HL-60 (cell line): ENCODE results near the gene PRSS56.

Experiments
- DNase-seq, 2 experiments: peaks; one replicate each; pipeline ENCODE4 v3.0.0-alpha.2; 2010 to 2020; ENCODE audit warnings: low read depth in 1 of 2, low spot score in 1 of 2
- H3K27ac ChIP-seq: fragments of 250-450 bp; sonication (Bioruptor Pico); replicated peaks from 2 replicates; pipeline ENCODE4 v1.5.1; 2020; ENCODE audit warnings: mild to moderate bottlenecking, moderate library complexity
- H3K27me3 ChIP-seq: fragments of 250-450 bp; sonication (Bioruptor Pico); 2 replicates; pipeline ENCODE4 v1.5.1; 2021; ENCODE audit warnings: mild to moderate bottlenecking, moderate library complexity; ENCODE audit not compliant: insufficient read depth, poor library complexity, severe bottlenecking
- H3K4me3 ChIP-seq: replicated peaks from 2 replicates; pipeline ENCODE4 v1.5.1; 2011; ENCODE audit warnings: mild to moderate bottlenecking, control low read depth, low read length; ENCODE audit not compliant: insufficient read depth
- CTCF ChIP-seq: IDR thresholded peaks from one replicate; pipeline ENCODE4 v1.5.1; 2011; ENCODE audit warnings: low read length, control low read depth, inconsistent platforms; ENCODE audit not compliant: insufficient read depth
- GABPA ChIP-seq: IDR thresholded peaks from 2 replicates; pipeline ENCODE4 v1.6.1; 2012; ENCODE audit warnings: low read depth
- POLR2AphosphoS5 ChIP-seq: IDR thresholded peaks from 2 replicates; pipeline ENCODE4 v1.6.1; 2012; ENCODE audit warnings: low read depth
- REST ChIP-seq: IDR thresholded peaks from 2 replicates; pipeline ENCODE4 v1.6.1; 2012; ENCODE audit warnings: low read depth; ENCODE audit not compliant: insufficient replicate concordance
- SPI1 ChIP-seq: IDR thresholded peaks from 2 replicates; pipeline ENCODE4 v1.6.1; 2012; ENCODE audit warnings: low read depth, mild to moderate bottlenecking, borderline replicate concordance

The PRSS56 gene

GRCh38 chr2:232483311-232483922 is 36.8 kb upstream of the PRSS56 start:
- DNase-seq, result no peak
- no peak overlapping the region for H3K4me3 ChIP-seq
- no peak overlapping the region for H3K27ac ChIP-seq
- no peak for TF ChIP-seq GABPA
- no peak for TF ChIP-seq POLR2AphosphoS5
- no peak for TF ChIP-seq SPI1
- no peak for TF ChIP-seq REST
- TF ChIP-seq CTCF, result no peak
- peaks cover 36% of the 10 kb centered on the region for H3K27me3 ChIP-seq

- Histone ChIP-seq H3K27me3 (peaks cover 41% of the 10 kb centered on the region), H3K27ac (no peak overlapping the region), H3K4me3 (no peak overlapping the region)
- TF ChIP-seq GABPA (no peak), POLR2AphosphoS5 (no peak), REST (no peak), CTCF (no peak), SPI1 (no peak)
- no peak for DNase-seq
These were observed 36.1 kb upstream of the PRSS56 start for GRCh38 chr2:232483923-232484627.

GRCh38 chr2:232484628-232485347 is 35.4 kb upstream of the PRSS56 start:
- no peak for TF ChIP-seq SPI1
- no peak for TF ChIP-seq CTCF
- no peak for TF ChIP-seq REST
- TF ChIP-seq GABPA, result no peak
- TF ChIP-seq POLR2AphosphoS5, result no peak
- Histone ChIP-seq H3K27me3 (peaks cover 45% of the 10 kb centered on the region), H3K4me3 (no peak overlapping the region), H3K27ac (no peak overlapping the region)
- DNase-seq, result no peak
